Measurements from ENCODE around the gene EML4.

- no peak for TF ChIP-seq CTCF (conservative IDR thresholded peaks at IDR 0.05; ENCODE audit: low read length)
- no peak for TF ChIP-seq EZH2phosphoT487 (IDR thresholded peaks at IDR 0.05; ENCODE audit: borderline replicate concordance)
These were observed 163.4 kb downstream of the EML4 start for GRCh38 chr2:42332575-42332974.
